K562 (cell line): ENCODE results near the gene MMUT. TPM values are rescaled to one million over a fixed set of nuclear protein-coding genes. Genes with fewer than 3 reads are reported as not detected.
A peak's percentile ranks its signal among the peaks of the same experiment; 100 is the strongest.

Source experiments
- ATAC-seq: fragments of 200-7000 bp; cut with Tn5 transposase; 3 replicates; pipeline ENCODE4 v1.9.1; 2020; ENCODE audit warnings: moderate library complexity
- BruUV-seq: library from RNA; stranded (reverse); fragments of 400-500 nt; replicated peaks from 2 replicates; lab custom pipeline; 2021; lab: Mats Ljungman, UMichigan
- CTCF ChIA-PET: fragments of 300-600 bp; formaldehyde crosslinking; extraction: SDS; loops from one replicate; lab custom pipeline; 2021; ENCODE audit warnings: low intra/inter-chr PET ratio; lab: Yijun Ruan, JAX
- POLR2A ChIA-PET: fragments of 300-600, 350-650 bp; sonication (Branson Sonifier 250); formaldehyde crosslinking; extraction: SDS; loops from one replicate; lab custom pipeline; 2021; ENCODE audit warnings: antibody characterized with exemption, inconsistent platforms; lab: Yijun Ruan, JAX
- DNase-seq, 4 experiments: peaks; one replicate each; pipeline versions ENCODE4 v3.0.0 to v3.0.0-alpha.2; 2011 to 2018; ENCODE audit warnings: low spot score in 3 of 4, mixed read lengths in 3 of 4; ENCODE audit errors: extremely low read depth in 1 of 4
- FAIRE-seq: peaks from 2 replicates; lab custom pipeline; 2011; peaks lifted over from hg19 to GRCh38; lab: Jason Lieb, UNC
- H2AFZ ChIP-seq: 2 replicates; pipeline ENCODE4 v1.6.0; 2011; ENCODE audit warnings: low read depth, low read length, control low read depth, inconsistent platforms
- H3K27ac ChIP-seq: fragments of 200-600 bp; 3 replicates; pipeline ENCODE4 v1.8.0; 2011; ENCODE audit warnings: low read depth, mild to moderate bottlenecking, control low read depth, inconsistent platforms, low read length, moderate library complexity, mixed read lengths; ENCODE audit errors: extremely low read depth
- H3K27me3 ChIP-seq, 2 experiments: fragments of 300-600 bp in 1 of 2; 2 replicates in 1 of 2; 3 replicates in 1 of 2; pipeline versions ENCODE4 v1.6.0 to v1.8.0; 2011; ENCODE audit warnings: inconsistent platforms in 2 of 2, low read length in 2 of 2, mild to moderate bottlenecking in 1 of 2, mixed read lengths in 1 of 2, moderate library complexity in 1 of 2; ENCODE audit not compliant: control insufficient read depth in 2 of 2, insufficient read depth in 2 of 2
- H3K36me3 ChIP-seq: fragments of 300-600 bp; 3 replicates; pipeline ENCODE4 v1.8.0; 2011; ENCODE audit warnings: mild to moderate bottlenecking, low read length, inconsistent platforms; ENCODE audit not compliant: control insufficient read depth, insufficient read depth
- H3K4me1 ChIP-seq, 2 experiments: fragments of 200-600 bp in 1 of 2; replicated peaks in 1 of 2; 2 replicates in 1 of 2; 3 replicates in 1 of 2; pipeline versions ENCODE4 v1.5.1 to v1.8.0; 2011; ENCODE audit warnings: inconsistent platforms in 2 of 2, low read length in 2 of 2, mild to moderate bottlenecking in 1 of 2, mixed read lengths in 1 of 2, moderate library complexity in 1 of 2; ENCODE audit not compliant: control insufficient read depth in 2 of 2, insufficient read depth in 2 of 2
- H3K4me2 ChIP-seq: 2 replicates; pipeline ENCODE4 v1.6.1; 2011; ENCODE audit warnings: low read length, control low read depth, inconsistent platforms, mixed read lengths; ENCODE audit not compliant: insufficient read depth
- H3K4me3 ChIP-seq: fragments of 200-600 bp; sonication (generic), shearing (Covaris generic); 2 replicates; pipeline ENCODE4 v1.5.1; 2016; ENCODE audit warnings: control low read depth, inconsistent platforms
- H3K79me2 ChIP-seq: fragments of 200-600 bp; 3 replicates; pipeline ENCODE4 v1.8.0; 2011; ENCODE audit warnings: low read length, inconsistent platforms; ENCODE audit not compliant: control insufficient read depth, insufficient read depth
- H3K9ac ChIP-seq, 2 experiments: 2 replicates each; pipeline versions ENCODE4 v1.6.0 to v1.6.1; 2011; ENCODE audit warnings: low read depth in 2 of 2, low read length in 2 of 2, control low read depth in 1 of 2, inconsistent platforms in 1 of 2, mild to moderate bottlenecking in 1 of 2, mixed read lengths in 1 of 2; ENCODE audit not compliant: insufficient read depth in 1 of 2
- H3K9me1 ChIP-seq: one replicate; pipeline ENCODE4 v1.6.0; 2011; ENCODE audit warnings: inconsistent platforms, mild to moderate bottlenecking, low read length, moderate library complexity; ENCODE audit not compliant: control insufficient read depth, insufficient read depth
- H3K9me3 ChIP-seq: replicated peaks from 2 replicates; pipeline ENCODE4 v1.5.1; 2011; ENCODE audit warnings: low read depth, low read length, inconsistent platforms; ENCODE audit not compliant: control insufficient read depth, insufficient read depth
- H4K20me1 ChIP-seq: replicated peaks from 2 replicates; pipeline ENCODE4 v1.6.1; 2011; ENCODE audit warnings: low read length, inconsistent platforms, mixed read lengths; ENCODE audit not compliant: control insufficient read depth, insufficient read depth
- CHD1 ChIP-seq: fragments of 200-600 bp; sonication (generic); IDR thresholded peaks from one replicate; pipeline ENCODE4 v1.6.1; 2012; ENCODE audit warnings: mild to moderate bottlenecking, moderate library complexity, low read length, inconsistent platforms
- YY1 ChIP-seq, 3 experiments: IDR thresholded peaks; 2 replicates each; pipeline ENCODE4 v1.6.1; 2011; ENCODE audit warnings: low read length in 2 of 3, mild to moderate bottlenecking in 2 of 3, moderate library complexity in 2 of 3, borderline replicate concordance in 1 of 3, control low read depth in 1 of 3, low read depth in 1 of 3; ENCODE audit not compliant: insufficient read depth in 3 of 3, insufficient replicate concordance in 2 of 3, control insufficient read depth in 1 of 3, insufficient read length in 1 of 3; ENCODE audit errors: extremely low read depth in 1 of 3
- ZNF197 ChIP-seq: fragments of 200-800 bp; sonication (Bioruptor generic); IDR thresholded peaks from 2 replicates; pipeline ENCODE4 v1.6.1; 2016; ENCODE audit warnings: low read depth, missing genetic modification characterization, missing compliant biosample characterization
- ZNF354B ChIP-seq: fragments of 250-450 bp; sonication (Bioruptor Pico); IDR thresholded peaks from 2 replicates; pipeline ENCODE4 v1.4.0; 2020
- WGBS: fragments of 100-300 bp; shearing (Covaris generic); methylation state at CpG from one replicate; pipeline ENCODE4 v1.1.6; 2016; ENCODE audit warnings: low coverage, mixed read lengths; ENCODE audit not compliant: insufficient coverage; ENCODE audit errors: missing lambda C conversion rate; 5-methylcytosine and 5-hydroxymethylcytosine counted together
- in situ Hi-C: fragments of 300-500 bp; cut with MboI; formaldehyde crosslinking; loops from 4 replicates; pipeline ENCODE4 v1.15.0; 2018; ENCODE audit warnings: inconsistent platforms, mixed read lengths
- intact Hi-C: fragments of 100-400 bp; cut with micrococcal nuclease; formaldehyde crosslinking; loops from 2 replicates; pipeline ENCODE4 v1.14.2; 2022
- polyA plus RNA-seq, 8 experiments: library from polyadenylated mRNA; depleted of rRNA in 4 of 8; stranded (reverse) in 5 of 8; unstranded in 3 of 8; fragments of >200 nt; fragmentation: Nextera tagmentation in 2 of 8; fragmentation: Illumina TruSeq in 1 of 8; extraction: Ambion mirVana in 2 of 8; extraction: Trizol in 1 of 8; gene quantifications; 2 replicates each; pipeline versions ENCODE4 v1.2.1 to v1.2.3, GENCODE V29; 2011 to 2014; ENCODE audit warnings: inconsistent platforms in 1 of 8, missing spikeins in 1 of 8
- total RNA-seq, 7 experiments: library from RNA; depleted of rRNA in 6 of 7; stranded (reverse); fragments of >200 nt in 6 of 7; fragmentation: Illumina TruSeq in 2 of 7; extraction: Trizol in 2 of 7; gene quantifications; 2 replicates each; pipeline versions ENCODE4 v1.2.1 to v1.2.3, GENCODE V29; 2011 to 2021; ENCODE audit warnings: low replicate concordance in 1 of 7

The MMUT gene
- total and polyA plus RNA-seq, 9 of the 15 experiments (the other 6 are each of a cell fraction or from before 2014, with no cell fraction given): 7.1 to 26.4 (median 16.0) TPM

GRCh38 chr6:49462599-49462926 is 490 bp downstream of the MMUT start:
- in situ Hi-C loops: no loop called here
- H2AFZ ChIP-seq: peak overlapping the region; percentile 97
- H3K9me1 ChIP-seq: no peaks in the 10 kb centered on the region
- TSS peak; percentile 66 for BruUV-seq
- intact Hi-C loops: loop anchor here (5.0 kb wide), 2 partner anchors 145 to 275 kb away; no protein-coding TSS in a partner anchor
- ChIA-PET POLR2A (interaction anchor here (1.3 kb wide), 1 partner anchor 13 kb away, joined by 4 read pairs; no protein-coding TSS in a partner anchor), CTCF (no interaction called here)
- H3K27ac ChIP-seq: peak overlapping the region; percentile 84
- no peaks in the 10 kb centered on the region for H3K9me3 ChIP-seq
- DNase-seq: peak in 2 of 4 experiments; percentile 26 to 33
- ATAC-seq: peak; percentile 60
- H3K79me2 ChIP-seq: peaks cover 59% of the 10 kb centered on the region
- under 1% methylated on average over 7 of the region's 7 CpGs for WGBS
- H3K27me3 ChIP-seq: no peaks in the 10 kb centered on the region
- H3K4me2 ChIP-seq: peak overlapping the region; percentile 98
- peaks cover 0 to 8% of the 10 kb centered on the region in 2 experiments; a peak in 2 of 5 replicates for H3K4me1 ChIP-seq
- no peak for FAIRE-seq
- H3K36me3 ChIP-seq: peaks cover 10% of the 10 kb centered on the region; the same call in 2 of the 3 replicates
- H4K20me1 ChIP-seq: no peaks in the 10 kb centered on the region
- peak overlapping the region; percentile 88 to 91 for H3K9ac ChIP-seq
- 0 out of 2 replicates have a peak, but pooled peaks have one; percentile 13 for TF ChIP-seq ZNF197
- no peak for TF ChIP-seq ZNF354B (CRISPR knock-in tag)
- peak in 1 of 3 experiments; percentile 41 for TF ChIP-seq YY1 (IDR thresholded peaks at IDR 0.05; ENCODE audit: borderline replicate concordance in 1 of 3, control insufficient read depth in 1 of 3, extremely low read depth in 1 of 3, insufficient read depth in 3 of 3, insufficient read length in 1 of 3, insufficient replicate concordance in 2 of 3, low read depth in 1 of 3, low read length in 2 of 3)
- TF ChIP-seq CHD1: peak; percentile 72
- peak overlapping the region; percentile 74 for H3K4me3 ChIP-seq
